GM19463 (cell line): ENCODE results near the gene NRBP1.
A peak's percentile ranks its signal among the peaks of the same experiment; 100 is the strongest.

Experiments used
- ATAC-seq: cut with Tn5 transposase; IDR thresholded peaks from one replicate; pipeline ENCODE4 v1.9.1; 2021; ENCODE audit warnings: mild to moderate bottlenecking, moderate library complexity; ENCODE audit not compliant: unreplicated experiment

Gene NRBP1

DNA sequence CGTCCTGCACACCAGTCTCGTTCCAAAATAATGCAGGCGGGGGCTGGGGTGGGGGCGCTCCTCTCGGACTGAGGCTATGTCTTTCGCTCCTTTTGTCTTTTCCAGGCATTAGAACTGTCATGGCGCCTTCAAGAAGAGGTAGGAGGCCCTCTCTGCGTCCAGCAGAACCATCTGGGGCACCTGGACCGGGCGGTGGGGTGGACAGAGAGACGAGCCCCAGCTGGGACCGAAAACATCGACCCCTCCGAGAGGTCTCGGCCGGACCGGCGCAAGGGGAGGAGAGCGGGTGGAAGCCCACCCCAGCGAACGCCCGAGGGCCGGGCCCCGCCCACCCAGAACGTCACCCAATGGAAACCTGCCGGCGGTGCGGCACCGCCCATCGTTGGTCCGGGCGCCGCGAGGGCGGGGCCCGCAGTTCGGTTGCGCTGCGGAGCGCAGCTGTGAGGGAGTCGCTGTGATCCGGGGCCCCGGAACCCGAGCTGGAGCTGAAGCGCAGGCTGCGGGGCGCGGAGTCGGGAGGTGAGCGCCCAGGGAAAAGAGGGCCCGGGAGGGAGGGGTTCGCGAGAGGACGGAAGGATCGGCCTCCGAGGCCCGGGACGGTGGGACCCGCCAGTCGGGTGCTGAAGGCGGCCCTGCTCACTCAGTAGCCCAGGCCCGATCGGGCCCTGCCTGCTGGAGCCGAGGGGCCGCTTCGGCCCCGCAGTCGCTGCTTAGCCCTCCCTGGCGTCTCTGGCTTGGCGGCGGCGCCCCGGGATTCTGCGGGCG is at the start of gene NRBP1:
Gene NRBP1, plus strand, starts transcription at position 419 of the 765 bp plus-strand sequence. CDS start 4,643 bp downstream, outside the sequence.
- peak; percentile 90 for ATAC-seq

DNA sequence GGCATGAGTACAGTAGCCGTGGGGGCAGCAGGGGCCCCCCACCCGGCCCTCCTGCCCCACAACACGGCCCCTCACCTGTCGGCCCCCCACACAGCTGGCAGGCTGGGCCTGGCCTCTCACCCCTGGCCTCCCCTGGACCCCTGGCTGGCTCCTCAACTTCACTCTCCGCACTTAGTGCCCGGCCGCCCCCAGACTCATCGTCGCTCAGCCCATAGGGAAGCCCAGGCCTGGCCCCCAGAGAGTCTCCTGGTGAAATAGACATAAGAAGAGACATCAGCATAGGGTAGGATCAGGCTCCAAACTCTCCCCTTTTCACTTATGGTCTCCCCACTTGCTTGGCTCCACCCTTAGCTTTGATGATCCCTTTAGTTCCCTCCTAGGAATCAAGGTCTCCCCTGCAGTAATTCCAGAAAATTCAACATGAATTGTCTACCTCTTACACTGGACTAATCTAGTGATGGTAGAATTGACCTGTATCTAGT is 49.6 kb upstream of the NRBP1 start:
- ATAC-seq: no peak

DNA sequence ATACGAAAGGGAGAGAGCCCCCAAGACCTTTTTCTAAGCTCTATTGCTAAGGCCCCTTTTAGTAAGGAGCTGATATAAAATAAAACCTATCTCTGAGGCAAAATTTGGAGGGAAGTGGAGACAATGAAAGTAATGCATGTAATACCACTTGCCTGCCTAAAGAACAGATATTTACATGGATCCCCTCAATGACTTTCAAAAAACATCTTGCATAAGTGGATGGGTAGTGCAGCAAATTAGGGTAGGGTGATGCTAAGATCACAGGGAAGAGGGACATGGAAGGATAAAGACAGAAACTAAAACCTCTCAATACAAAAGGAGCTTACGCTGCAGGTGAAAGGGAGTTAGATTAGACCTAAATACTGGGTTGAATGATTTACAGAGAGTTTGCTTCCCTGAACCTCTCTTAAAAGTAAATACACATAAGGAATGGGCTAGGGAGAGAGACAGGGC is 49.0 kb upstream of the NRBP1 start:
- ATAC-seq: no peak

DNA sequence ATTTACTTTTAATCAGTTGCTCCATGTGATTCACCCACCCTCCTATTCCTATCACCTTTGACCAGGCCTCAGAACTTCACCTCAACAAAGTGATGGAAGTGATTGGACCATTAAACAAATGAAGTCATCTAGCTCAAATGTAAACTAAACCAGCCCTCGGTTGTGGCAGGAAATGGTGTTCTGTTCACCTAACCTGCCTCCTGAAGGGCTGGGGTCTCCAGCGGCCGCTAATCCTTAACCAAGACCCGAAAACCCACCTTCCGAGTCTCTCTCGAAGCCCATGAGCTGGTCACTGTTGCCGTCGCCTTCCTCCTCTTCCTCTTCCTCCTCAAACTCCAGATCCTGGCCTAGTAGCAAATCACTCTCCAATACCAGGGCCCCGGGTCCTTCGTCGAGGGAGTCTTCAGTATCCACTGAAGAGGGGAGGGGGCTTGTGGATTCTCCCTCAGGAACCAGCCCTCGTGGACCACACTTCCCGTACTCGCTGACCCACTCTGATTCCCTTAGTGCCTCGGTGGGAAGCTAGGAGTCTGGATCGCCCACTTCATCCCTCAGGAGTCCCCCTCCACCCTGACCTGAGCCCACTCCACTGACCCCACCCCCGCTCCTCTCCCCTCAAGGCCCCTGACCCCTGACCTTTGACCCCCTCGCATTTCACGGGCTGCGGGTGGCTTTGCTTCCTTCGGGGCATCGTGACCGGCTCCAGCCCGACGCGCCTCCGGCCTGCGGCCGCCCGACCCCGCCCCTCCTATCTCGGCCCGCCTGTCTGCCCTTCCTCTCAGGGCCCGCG is 48.4 kb upstream of the NRBP1 start:
- peak; percentile 38 for ATAC-seq

DNA sequence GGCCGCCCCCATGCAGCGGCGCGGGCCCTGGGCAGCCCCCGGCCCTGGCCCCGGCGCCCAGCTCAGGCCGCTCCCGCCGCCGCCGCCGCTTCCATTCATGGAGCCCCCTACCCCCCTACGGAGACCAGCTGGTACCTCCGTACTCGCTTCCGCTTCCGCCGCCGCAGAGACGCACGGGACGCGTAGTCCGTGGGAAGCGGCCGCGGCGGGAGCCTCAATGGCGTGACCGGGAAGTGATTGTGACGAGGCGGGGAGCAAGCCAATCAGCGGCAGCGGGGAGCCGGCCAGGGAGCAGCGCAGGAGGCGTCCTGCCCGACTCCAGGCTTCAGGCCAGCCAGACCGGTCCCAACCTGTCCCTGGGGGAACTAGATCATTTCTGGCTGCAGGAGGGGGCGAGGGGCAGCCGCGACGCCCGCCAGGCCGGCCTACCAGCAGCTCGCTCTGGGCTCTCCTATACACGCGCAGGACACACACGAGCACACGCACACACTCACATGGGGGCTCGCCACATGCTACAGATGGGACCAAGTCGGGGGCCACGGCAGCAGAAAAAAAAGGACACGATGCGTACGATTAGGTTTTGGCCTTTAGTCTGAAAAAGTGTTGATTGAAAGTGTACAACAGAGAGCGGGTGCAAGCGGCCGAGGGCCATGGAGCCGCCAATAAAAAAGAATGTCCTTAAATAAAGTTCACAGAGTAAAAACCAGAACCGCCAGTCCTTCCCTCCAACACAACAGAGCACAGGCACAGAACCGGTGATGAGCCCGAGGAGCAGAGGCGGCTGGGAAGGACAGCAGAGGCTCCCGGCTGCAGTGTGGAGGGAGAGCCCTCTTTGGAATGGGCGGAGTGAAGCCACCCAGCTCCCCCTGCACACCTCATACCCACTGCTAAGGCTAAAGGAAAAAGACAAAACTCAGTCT is 47.5 kb upstream of the NRBP1 start, which contains the start of gene ZNF513:
Gene ZNF513, minus strand, starts transcription at position 109 of the 920 bp plus-strand sequence. CDS start 208 bp downstream, outside the sequence.
- ATAC-seq: peak; percentile 92

DNA sequence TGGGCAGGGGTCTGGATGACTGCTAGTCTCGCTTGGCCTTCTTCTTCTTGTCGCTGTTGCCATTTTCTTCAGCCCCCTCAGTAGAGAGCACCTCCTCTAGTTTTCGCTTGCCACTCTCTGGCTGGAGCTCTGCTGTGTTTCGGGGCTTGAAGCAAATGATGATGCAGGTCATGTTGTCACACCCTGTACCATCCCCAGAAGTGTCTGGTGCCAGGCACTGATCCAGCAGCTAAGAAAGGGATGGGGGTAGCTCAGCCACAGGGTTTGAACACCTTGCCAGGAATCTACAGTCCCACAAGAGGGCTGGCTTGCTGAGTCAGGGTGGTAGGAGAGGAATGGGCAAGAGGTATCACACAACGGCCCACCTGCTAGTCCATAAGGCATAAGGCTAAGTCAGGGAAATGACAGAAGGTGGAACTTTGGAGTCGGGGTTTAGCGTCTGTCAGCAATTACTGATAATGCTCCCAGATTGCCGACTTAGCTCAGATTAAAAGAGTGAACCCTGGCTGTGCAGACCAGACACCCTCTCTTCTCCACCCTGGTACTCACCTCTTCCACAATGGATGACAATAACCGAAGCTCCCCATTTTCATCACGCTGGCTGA is 46.8 kb upstream of the NRBP1 start:
- ATAC-seq: no peak

DNA sequence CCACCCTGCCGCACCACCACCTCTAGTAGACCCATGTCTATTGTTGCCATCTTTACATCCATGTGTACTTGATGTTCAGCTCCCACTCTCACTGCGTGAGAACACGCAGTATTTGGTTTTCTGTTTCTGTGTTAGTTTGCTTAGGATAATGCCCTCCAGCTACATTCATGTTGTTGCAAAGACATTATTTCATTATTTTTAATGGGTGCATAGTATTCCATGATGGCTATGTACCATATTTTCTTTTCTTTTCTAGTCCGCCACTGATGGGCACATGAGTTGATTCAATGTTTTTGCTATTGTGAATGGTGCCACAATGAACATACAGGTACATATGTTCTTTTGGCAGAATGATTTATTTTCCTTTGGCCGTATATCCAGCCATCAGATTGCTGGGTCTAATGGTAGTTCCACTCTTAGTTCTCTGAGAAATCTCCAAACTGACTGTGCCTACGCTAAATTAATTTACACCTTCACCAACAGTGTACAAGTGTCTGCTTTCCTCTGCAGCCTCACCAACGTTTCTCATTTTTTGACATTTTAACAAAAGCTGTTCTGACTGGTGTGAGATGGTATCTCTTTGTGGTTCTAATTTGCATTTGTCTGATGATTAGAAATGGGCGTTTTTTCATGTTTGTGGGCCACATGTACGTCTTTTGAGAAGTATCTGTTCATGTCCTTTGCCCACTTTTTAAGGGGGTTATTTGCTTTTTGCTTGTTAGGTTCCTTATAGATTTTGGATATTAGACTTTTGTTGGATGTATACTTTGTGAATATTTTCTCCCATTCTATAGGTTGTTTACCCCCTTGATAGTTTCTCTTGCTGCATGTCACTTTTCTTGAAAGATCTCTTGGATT is 37.4 kb upstream of the NRBP1 start:
- ATAC-seq: no peak

DNA sequence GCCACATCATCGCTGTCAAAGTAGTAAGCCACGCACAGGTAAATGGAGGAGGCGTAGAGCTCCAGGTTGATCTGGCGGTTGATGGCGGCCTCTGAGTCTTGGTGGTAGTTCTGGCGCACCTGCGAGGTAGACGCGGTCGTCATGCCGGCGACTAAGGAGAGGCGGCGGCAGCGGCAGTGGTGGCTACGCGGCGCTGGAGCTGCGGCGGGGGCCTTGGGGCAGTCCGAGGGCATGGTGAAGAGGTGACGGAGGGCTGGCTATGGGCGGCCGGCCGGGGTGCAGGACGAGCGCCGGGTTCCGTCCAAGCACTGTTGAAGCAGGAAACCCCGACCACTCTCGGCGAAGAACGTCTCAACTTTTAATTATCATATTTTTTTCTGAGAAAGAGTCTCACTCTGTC is 35.2 kb upstream of the NRBP1 start:
- no peak for ATAC-seq

DNA sequence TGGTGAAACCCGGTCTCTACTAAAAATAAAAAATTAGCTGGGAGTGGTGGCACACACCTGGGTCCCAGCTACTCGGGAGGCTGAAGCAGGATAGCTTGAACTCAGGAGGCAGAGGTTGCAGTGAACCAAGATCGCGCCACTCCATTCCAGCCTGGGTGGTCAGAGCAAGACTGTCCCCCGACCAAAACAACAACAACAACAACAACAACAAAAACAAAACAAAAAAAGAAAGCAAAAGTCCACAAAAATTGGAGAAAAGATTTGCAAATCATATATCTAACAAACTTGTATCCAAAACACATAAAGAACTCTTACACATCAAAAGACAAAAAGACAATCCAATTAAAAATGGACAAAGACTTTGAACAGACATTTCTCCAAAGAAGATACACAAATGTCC is 29.5 kb upstream of the NRBP1 start:
- ATAC-seq: no peak

DNA sequence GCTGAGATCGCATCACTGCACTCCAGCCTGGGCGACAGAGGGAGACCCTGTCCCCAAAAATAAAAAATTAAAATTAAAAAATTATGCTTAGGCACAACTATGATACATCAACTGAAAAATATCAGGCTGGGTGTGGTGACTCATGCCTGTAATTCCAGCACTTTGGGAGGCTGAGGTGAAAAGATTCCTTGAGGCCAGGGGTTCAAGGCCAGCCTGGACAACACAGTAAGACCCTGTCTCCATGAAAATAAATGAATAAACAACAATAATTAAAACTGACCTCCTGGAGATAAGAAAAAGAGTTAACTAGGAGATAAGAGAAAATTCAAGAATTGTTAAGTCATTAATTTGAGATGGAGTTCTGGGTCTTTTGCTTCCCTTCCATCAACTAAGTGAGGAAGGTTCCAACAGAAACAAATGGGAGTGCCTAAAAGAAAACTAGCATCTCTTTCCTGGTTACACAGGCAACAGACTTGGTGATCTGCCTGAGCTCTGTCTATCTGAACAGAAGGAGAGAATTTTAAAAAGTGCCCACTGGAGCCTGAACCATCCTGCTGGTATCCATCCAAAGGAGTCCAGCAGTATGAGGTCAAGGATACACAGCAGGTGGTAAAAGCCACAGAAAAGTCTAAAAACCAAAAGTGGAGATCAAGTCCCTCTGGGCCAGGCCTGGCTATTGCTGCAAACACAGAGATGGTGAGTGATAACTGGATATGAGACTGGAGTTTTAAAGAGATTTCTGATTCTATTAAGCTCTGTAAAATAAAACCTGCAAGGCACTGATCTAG is 27.9 kb upstream of the NRBP1 start:
- ATAC-seq: no peak

DNA sequence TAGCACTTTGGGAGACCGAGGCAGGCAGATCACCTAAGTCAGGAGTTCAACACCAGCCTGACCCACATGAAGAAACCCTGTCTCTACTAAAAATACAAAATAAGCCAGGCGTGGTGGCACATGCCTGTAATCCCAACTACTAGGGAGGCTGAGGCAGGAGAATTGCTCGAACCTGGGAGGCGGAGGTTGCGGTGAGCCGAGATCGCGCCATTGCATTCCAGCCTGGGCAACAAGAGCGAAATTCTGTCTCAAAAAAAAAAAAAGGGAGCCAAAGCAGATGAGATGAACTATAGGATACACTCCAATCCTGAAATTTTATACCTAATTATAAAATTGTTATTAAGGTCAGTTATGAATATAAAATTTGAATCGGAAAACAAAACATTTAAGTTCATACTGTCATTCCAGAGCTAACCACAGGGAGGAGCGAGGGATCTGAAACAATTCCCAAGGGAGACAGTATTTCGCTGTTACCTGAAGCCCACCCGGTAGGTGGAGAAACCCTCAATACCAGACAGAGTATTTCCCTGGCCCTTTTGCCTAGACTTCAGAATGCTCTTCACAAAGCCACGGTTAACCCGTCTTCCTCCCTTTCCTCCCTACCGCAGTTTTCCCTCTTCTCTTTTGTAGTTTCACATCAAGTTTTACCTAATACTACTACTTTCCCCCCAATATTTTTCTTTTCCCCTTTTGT is 20.5 kb upstream of the NRBP1 start:
- no peak for ATAC-seq

DNA sequence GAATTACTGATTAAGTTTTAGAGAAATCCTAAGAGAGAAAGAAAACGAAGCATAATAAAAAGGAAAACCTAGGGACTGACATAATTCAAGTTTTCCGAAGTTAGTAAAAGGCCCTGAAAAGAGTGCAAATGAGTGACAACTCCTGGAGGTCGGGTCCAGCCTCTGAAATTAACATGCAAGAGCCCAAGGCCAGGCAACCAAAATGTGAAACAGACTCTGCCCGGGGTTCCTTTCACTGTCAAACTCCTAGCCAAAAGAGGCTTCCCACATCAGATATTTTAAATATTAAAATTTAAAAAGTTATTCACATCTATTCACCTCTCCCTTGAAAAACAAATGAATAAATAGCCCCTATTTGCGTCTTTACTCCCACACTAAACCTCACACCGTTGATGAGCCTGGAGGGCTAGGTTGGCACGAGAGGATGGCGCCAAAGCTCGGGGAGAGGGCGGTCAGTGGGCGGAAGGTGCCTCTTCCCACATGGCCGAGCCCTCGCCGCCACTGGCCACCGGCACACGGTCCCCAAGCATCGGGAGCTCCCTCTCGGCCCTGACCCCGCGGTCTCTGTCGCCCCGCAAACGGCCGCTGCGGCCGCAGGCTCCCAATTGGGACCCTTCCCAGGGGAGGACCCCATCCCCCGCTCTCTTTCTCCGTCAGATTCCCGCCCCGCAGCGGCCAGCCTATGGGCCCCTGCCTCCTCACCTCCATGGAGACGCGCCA is 19.7 kb upstream of the NRBP1 start:
- ATAC-seq: peak; percentile 24

DNA sequence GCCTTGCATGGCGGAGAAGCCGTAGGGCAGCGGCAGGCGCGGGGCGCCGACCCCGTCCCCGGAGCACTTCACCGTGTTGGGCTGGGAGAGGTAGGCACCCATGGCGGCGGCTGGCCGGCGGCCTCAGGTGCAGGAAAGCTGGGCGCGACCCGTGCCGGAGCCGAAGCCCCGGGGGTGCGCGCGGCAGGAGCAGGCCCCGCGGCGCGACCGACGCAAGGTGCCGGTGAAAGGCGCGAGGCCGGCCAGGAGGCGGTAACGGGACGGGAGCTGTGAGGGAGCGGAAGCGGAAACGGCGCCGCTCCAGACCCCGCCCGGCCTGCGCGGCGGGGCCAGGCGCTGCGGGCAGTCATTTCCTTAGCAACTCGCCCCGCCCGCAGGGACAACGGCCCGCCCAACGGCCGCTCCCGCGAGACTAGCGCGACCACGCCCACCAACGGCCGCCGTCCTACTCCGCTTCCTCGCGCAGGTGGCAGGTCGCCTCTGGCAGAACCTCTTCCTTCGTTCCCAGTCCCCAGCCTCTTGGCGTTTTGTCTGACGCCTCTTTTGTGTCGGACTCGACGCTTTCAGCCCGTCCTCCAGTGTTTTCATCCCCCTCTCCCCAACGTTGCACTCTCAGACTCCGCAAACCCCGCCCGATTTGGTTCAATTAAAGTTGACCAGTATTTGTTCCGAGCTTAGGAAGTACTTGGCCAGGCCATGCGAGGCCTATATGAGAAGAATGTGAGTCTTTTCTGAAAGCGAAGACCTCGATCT is 18.9 kb upstream of the NRBP1 start, which contains the start of gene PPM1G:
Gene PPM1G, minus strand, starts transcription at position 271 of the 753 bp plus-strand sequence. Its CDS starts 169 bp downstream, at position 102.
- ATAC-seq: peak; percentile 95

DNA sequence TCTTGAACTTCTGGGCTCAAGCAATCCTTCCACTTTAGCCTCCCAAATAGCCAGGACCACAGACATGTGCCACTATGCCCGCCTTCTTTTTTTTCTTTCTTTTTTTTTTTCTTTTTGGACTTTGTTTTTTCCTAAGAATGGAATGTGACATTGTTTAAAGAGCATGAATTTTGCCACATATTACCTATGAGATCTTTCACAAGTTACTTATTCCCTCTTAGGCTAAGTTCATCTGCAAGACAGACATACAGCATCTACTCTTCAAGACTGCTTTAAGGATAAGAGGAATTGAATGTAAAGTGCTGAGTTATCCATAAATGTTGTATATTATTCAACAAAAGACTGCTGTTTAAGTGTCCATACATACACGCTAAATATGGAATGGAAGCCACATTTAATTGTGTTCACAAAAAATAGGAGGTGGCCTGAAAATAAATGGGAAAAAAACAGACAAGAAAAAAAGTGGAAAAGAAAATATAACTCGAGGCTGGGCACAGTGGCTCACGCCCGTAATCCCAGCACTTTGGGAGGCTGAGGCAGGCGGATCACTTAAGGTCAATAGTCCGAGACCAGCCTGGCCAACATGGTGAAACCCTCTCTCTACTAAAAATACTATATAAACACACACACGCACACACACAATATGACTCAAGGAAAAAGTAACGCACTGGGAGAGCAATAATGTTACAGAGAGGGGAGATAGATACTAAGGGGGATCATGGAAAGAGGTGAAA is 15.8 kb upstream of the NRBP1 start:
- no peak for ATAC-seq

DNA sequence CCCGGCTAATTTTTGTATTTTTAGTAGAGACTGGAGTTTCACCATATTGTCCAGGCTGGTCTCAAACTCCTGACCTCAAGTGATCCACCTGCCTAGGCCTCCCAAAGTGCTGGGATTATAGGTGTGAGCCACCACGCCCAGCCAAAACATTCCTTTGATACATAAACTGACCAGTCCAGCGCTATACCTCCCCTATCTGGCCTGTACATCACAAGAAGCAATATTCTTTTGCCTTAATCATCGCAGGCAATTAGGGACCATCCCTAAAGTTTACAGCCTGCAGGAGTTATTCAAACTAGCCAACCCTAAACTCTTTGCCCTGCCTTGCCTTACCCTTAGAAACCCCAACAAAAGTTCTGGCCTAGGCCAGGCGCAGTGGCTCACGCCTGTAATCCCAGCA is 12.3 kb upstream of the NRBP1 start:
- ATAC-seq: no peak

DNA sequence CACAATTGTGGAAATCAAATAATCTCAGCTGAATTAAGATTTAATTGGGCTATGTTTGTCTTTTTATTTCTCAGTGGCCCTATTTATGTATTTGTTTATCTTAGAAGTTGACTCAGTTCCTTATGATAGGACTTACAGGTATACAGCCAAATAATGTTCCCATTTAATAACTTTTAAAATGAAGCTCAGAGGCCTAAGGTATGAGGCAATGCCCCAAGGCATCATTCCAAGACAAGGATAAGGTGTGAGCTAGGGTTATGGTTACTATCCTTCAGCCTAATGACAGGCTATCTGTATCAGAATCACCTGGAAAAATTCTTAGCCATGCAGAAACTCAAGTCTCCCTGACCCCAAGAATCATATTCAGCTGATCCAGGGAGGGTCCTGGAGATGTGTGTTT is 7.4 kb upstream of the NRBP1 start:
- no peak for ATAC-seq
